Epidermal melanocyte (primary cell): Measurements from ENCODE around the gene GSX2.

ENCODE experiments used
- DNase-seq: peaks from one replicate; pipeline ENCODE4 v3.0.0; 2011; ENCODE audit warnings: low spot score; ENCODE audit not compliant: insufficient read length

Gene GSX2

GRCh38 chr4:54077812-54078211 lies 22.2 kb upstream of the GSX2 start:
- no peak for DNase-seq

GRCh38 chr4:54082168-54082567 lies 17.8 kb upstream of the GSX2 start:
- peak; percentile 51 for DNase-seq

- DNase-seq, result peak; percentile 79
These were observed 14.7 kb upstream of the GSX2 start for GRCh38 chr4:54085284-54085683.

- DNase-seq, result no peak
These were observed 10.1 kb upstream of the GSX2 start for GRCh38 chr4:54089875-54090274.

GRCh38 chr4:54090404-54090803 lies 9.6 kb upstream of the GSX2 start:
- DNase-seq, result no peak

GRCh38 chr4:54090804-54091623 lies 8.9 kb upstream of the GSX2 start:
- no peak for DNase-seq

- DNase-seq, result peak; percentile 86
These were observed 8.1 kb upstream of the GSX2 start for GRCh38 chr4:54091637-54092404.

GRCh38 chr4:54092405-54093323 lies 7.3 kb upstream of the GSX2 start:
- DNase-seq, result no peak

- no peak for DNase-seq
These were observed 6.4 kb upstream of the GSX2 start for GRCh38 chr4:54093324-54094240.

GRCh38 chr4:54094451-54094850 lies 5.5 kb upstream of the GSX2 start:
- DNase-seq, result no peak

- DNase-seq, result no peak
These were observed 4.7 kb upstream of the GSX2 start for GRCh38 chr4:54095110-54095825.

GRCh38 chr4:54096295-54096962 lies 3.5 kb upstream of the GSX2 start:
- DNase-seq, result no peak

GRCh38 chr4:54097152-54097551 lies 2.8 kb upstream of the GSX2 start:
- DNase-seq, result no peak

- no peak for DNase-seq
These were observed 1.6 kb upstream of the GSX2 start for GRCh38 chr4:54098375-54098774.

- DNase-seq, result no peak
These were observed 646 bp upstream of the GSX2 start for GRCh38 chr4:54099287-54099747.

- DNase-seq, result no peak
These were observed 729 bp downstream of the GSX2 start for GRCh38 chr4:54100595-54101189.

- no peak for DNase-seq
These were observed 1.5 kb downstream of the GSX2 start for GRCh38 chr4:54101190-54102041.

- DNase-seq, result no peak
These were observed 2.7 kb downstream of the GSX2 start for GRCh38 chr4:54102531-54103106.
